H1 (cell line): ENCODE results near the gene ZNF524. TPM values are rescaled to one million over a fixed set of nuclear protein-coding genes. Genes with fewer than 3 reads are reported as not detected.

Experiments used
- CREB1 ChIP-seq: IDR thresholded peaks from 2 replicates; pipeline ENCODE4 v1.6.1; 2012; ENCODE audit warnings: inconsistent platforms
- CTBP2 ChIP-seq: IDR thresholded peaks from 2 replicates; pipeline ENCODE4 v1.7.0; 2011; ENCODE audit warnings: borderline replicate concordance, mild to moderate bottlenecking, moderate library complexity, mixed read lengths, low read length; ENCODE audit not compliant: insufficient read depth, insufficient read length
- GABPA ChIP-seq: IDR thresholded peaks from 2 replicates; pipeline ENCODE4 v1.6.1; 2011; ENCODE audit warnings: mild to moderate bottlenecking, low read length, moderate library complexity, borderline replicate concordance; ENCODE audit not compliant: insufficient read depth
- MAX ChIP-seq: IDR thresholded peaks from 2 replicates; pipeline ENCODE4 v1.6.1; 2012; ENCODE audit warnings: inconsistent platforms
- NANOG ChIP-seq: IDR thresholded peaks from 2 replicates; pipeline ENCODE4 v1.6.1; 2011; ENCODE audit warnings: low read length, low read depth, mild to moderate bottlenecking, inconsistent platforms; ENCODE audit not compliant: insufficient read depth, poor library complexity, severe bottlenecking
- PHF8 ChIP-seq: fragments of 200-600 bp; sonication (generic); conservative IDR thresholded peaks from 2 replicates; pipeline ENCODE4 v1.7.1; 2012; ENCODE audit warnings: low read depth, mild to moderate bottlenecking, inconsistent platforms, low read length, moderate library complexity
- POLR2A ChIP-seq, 2 experiments: IDR thresholded peaks; 1 replicate in 1 of 2; 2 replicates in 1 of 2; pipeline ENCODE4 v1.6.1; 2011; ENCODE audit warnings: low read depth in 2 of 2, low read length in 2 of 2, mild to moderate bottlenecking in 2 of 2; ENCODE audit errors: control extremely low read depth in 1 of 2
- RAD21 ChIP-seq, 2 experiments: IDR thresholded peaks in 1 of 2; conservative IDR thresholded peaks in 1 of 2; 2 replicates each; pipeline ENCODE4 v1.6.1; 2011; ENCODE audit warnings: low read depth in 2 of 2, low read length in 2 of 2, improper control_type of control experiment in 1 of 2, inconsistent platforms in 1 of 2, mild to moderate bottlenecking in 1 of 2, moderate library complexity in 1 of 2
- SP4 ChIP-seq: IDR thresholded peaks from 2 replicates; pipeline ENCODE4 v1.6.1; 2012; ENCODE audit warnings: low read length, inconsistent platforms
- SUZ12 ChIP-seq: fragments of 200-600 bp; sonication (generic); IDR thresholded peaks from 2 replicates; pipeline ENCODE4 v1.6.1; 2012; ENCODE audit warnings: mild to moderate bottlenecking, inconsistent platforms, low read length, moderate library complexity, mixed read lengths
- TBP ChIP-seq: IDR thresholded peaks from 2 replicates; pipeline ENCODE4 v1.6.1; 2011; ENCODE audit warnings: low read depth, low read length, improper control_type of control experiment
- TCF12 ChIP-seq: IDR thresholded peaks from 2 replicates; pipeline ENCODE4 v1.6.1; 2011; ENCODE audit warnings: low read depth, mild to moderate bottlenecking, low read length
- polyA plus RNA-seq, 7 experiments: library from polyadenylated mRNA; depleted of rRNA in 3 of 7; stranded (reverse) in 5 of 7; unstranded in 2 of 7; fragments of >200 nt in 5 of 7; fragments of 200-250 nt in 2 of 7; gene quantifications; 1 replicate in 5 of 7; 2 replicates in 1 of 7; 4 replicates in 1 of 7; pipeline versions ENCODE4 v1.2.1 to v1.2.3, GENCODE V29; 2011 to 2013; ENCODE audit warnings: missing spikeins in 2 of 7, mixed read lengths in 2 of 7
- total RNA-seq: library from RNA; stranded (reverse); fragmentation: NEBNext Ultra II Directional; extraction: Animal tissue kit (Norgen Biotek cat#: 25700); gene quantifications from 2 replicates; pipeline ENCODE4 v1.2.1, GENCODE V29; 2021

ZNF524 gene
- total and polyA plus RNA-seq, 2 of the 8 experiments (the other 6 are each of a cell fraction or from before 2014, with no cell fraction given) = 4.4 to 4.7 TPM

GRCh38 chr19:55605207-55605636, 5.1 kb downstream of the ZNF524 start (continued):
- TF ChIP-seq PHF8 (no peak; the same call in 1 of the 2 replicates), TCF12 (no peak), NANOG (no peak), RAD21 (IDR thresholded peaks at IDR 0.05 in 1 of 2, conservative IDR thresholded peaks at IDR 0.05 in 1 of 2; ENCODE audit: low read depth in 2 of 2, low read length in 2 of 2) (no peak), TBP (peak; percentile 43), SP4 (peak; percentile 81), CREB1 (peak; percentile 43; the same call in 1 of the 2 replicates), CTBP2 (no peak), SUZ12 (no peak), MAX (peak; percentile 78), GABPA (peak; percentile 82; the same call in 1 of the 2 replicates), POLR2A (IDR thresholded peaks at IDR 0.05; ENCODE audit: control extremely low read depth in 1 of 2, low read depth in 2 of 2, low read length in 2 of 2) (peak; percentile 49 to 71)
